UCSD-AML1 (cell line): ENCODE data around the gene SCML1.

Source experiments
- DNase-seq: peaks from one replicate; lab custom pipeline; 2025; ENCODE audit not compliant: unreplicated experiment; lab: John Stamatoyannopoulos, UW

The SCML1 gene

GRCh38 chrX:17788956-17789562 lies 51.8 kb downstream of the SCML1 start:
- no peak for DNase-seq

GRCh38 chrX:17792826-17793225 lies 55.5 kb downstream of the SCML1 start:
- no peak for DNase-seq

GRCh38 chrX:17798921-17799320 lies 61.6 kb downstream of the SCML1 start:
- no peak for DNase-seq

- no peak for DNase-seq
Observed at GRCh38 chrX:17801431-17801830, 64.1 kb downstream of the SCML1 start.

- no peak for DNase-seq
Observed at GRCh38 chrX:17802756-17803155, 65.5 kb downstream of the SCML1 start.

DNA sequence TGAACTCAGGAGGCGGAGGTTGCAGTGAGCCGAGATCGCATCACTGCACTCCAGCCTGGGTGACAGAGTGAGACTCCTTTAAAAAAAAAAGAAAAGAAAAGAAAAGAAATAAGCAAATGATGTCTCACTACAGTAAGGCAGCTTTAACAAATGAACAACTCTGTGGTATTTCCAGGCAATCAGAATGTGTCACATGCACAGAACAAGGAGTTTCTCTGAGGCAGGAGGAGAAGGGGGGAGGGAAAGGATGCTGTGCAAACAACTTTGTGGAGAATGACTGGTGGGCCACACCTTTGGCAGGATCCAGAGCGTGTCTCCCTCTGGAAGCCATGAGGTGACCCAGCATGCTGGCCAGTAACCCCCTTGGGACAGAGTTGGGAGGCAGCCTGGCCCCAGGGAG lies 66.2 kb downstream of the SCML1 start:
- DNase-seq, result no peak
